ENCODE data around the gene PDPR. TPM values are rescaled to one million over a fixed set of nuclear protein-coding genes. Genes with fewer than 3 reads are reported as not detected.
A peak's percentile ranks its signal among the peaks of the same experiment; 100 is the strongest.
"Not testable (repeated sequence)": the region's sequence is repeated elsewhere in the genome, so short reads cannot be mapped to it uniquely, and the experiment has no call there.

Gene PDPR
- polyA plus RNA-seq (17.4 to 23.1 TPM (median 19.8 TPM) in 3 replicates), polyA minus RNA-seq (31.3 to 60.2 TPM (median 45.8 TPM) in 3 replicates)
- 1.6 TPM for polyA plus RNA-seq (2011; ENCODE audit: low read depth)
- 4.6 and 7.0 TPM in 2 replicates for polyA plus RNA-seq (2011; cell fraction: cytosol; rRNA removed)
- 48.4 and 51.0 TPM in 2 replicates for polyA plus RNA-seq (2011; cell fraction: nucleus; rRNA removed)
- polyA plus RNA-seq (2012; ENCODE audit: low replicate concordance): 4.8 and 13.4 TPM in 2 replicates
- polyA minus RNA-seq (2011; cell fraction: cytosol; rRNA and poly(A)+ RNA removed): 15.9 TPM
- 49.0 and 73.7 TPM in 2 replicates for polyA minus RNA-seq (2011; cell fraction: nucleus; rRNA and poly(A)+ RNA removed)

- FAIRE-seq: peak; percentile 70
- H3K9me1 ChIP-seq (ENCODE audit: control insufficient read depth, extremely low read depth, insufficient read depth, low read length); H3K9me3 ChIP-seq (ENCODE audit: control insufficient read depth, low read depth, low read length): not testable (repeated sequence)
Measured at GRCh38 chr16:70113982-70114826, at the start of gene PDPR. TSS of gene PDPR (plus strand) at chr16:70114332. CDS start at chr16:70120493, 6,161 bp downstream.

GRCh38 chr16:70064841-70065370, 49.2 kb upstream of the PDPR start:
- Histone ChIP-seq H3K79me2 (ENCODE audit: control insufficient read depth, insufficient read depth, low read length) (peaks cover 27% of the 10 kb centered on the region), H3K27ac (ENCODE audit: control insufficient read depth, insufficient read depth, low read length) (peak overlapping the region; percentile 22), H3K9ac (ENCODE audit: control insufficient read depth, extremely low read depth, insufficient read depth, low read length) (peak overlapping the region; percentile 65), H3K4me3 (ENCODE audit: control insufficient read depth in 2 of 3, extremely low read depth in 1 of 3, insufficient read depth in 2 of 3, low read depth in 1 of 3, low read length in 3 of 3) (peak overlapping the region; percentile 53 to 64 (median 53)), H3K4me2 (ENCODE audit: control insufficient read depth, extremely low read depth, insufficient read depth, low read depth, low read length) (peak overlapping the region; percentile 65)
- H3K36me3 ChIP-seq (ENCODE audit: control insufficient read depth in 2 of 2, extremely low read depth in 1 of 2, insufficient read depth in 2 of 2, low read length in 2 of 2); dilution Hi-C loops (cut with MboI; ENCODE audit: extremely low pct_ligation_motif_present, low sequenced_read_pairs); H2AFZ ChIP-seq (ENCODE audit: control insufficient read depth, low read length); H3K9me3 ChIP-seq (ENCODE audit: control insufficient read depth, low read depth, low read length); DNase-seq (ENCODE audit: low read depth, low spot score); FAIRE-seq; H3K9me1 ChIP-seq (ENCODE audit: control insufficient read depth, extremely low read depth, insufficient read depth, low read length); H4K20me1 ChIP-seq (ENCODE audit: control insufficient read depth, extremely low read depth, insufficient read depth, low read length); H3K27me3 ChIP-seq (ENCODE audit: control insufficient read depth, extremely low read depth, insufficient read depth, low read length); H3K4me1 ChIP-seq (ENCODE audit: control insufficient read depth, extremely low read depth, insufficient read depth, low read length): not testable (repeated sequence)

More at GRCh38 chr16:70113982-70114826, at the start of gene PDPR:
- Histone ChIP-seq H2AFZ (ENCODE audit: control insufficient read depth, low read length) (peak within 1 kb of the TSS; percentile 81), H3K27ac (ENCODE audit: control insufficient read depth, insufficient read depth, low read length) (peak within 1 kb of the TSS; percentile 52), H3K4me2 (ENCODE audit: control insufficient read depth, extremely low read depth, insufficient read depth, low read depth, low read length) (peak within 1 kb of the TSS; percentile 78), H3K79me2 (ENCODE audit: control insufficient read depth, insufficient read depth, low read length) (peaks cover 10% of the 10 kb centered on the region), H3K9ac (ENCODE audit: control insufficient read depth, extremely low read depth, insufficient read depth, low read length) (peak within 1 kb of the TSS; percentile 75), H3K4me3 (ENCODE audit: control insufficient read depth in 2 of 3, extremely low read depth in 1 of 3, insufficient read depth in 2 of 3, low read depth in 1 of 3, low read length in 3 of 3) (peak within 1 kb of the TSS; percentile 57 to 79 (median 70))
- H3K4me1 ChIP-seq (ENCODE audit: control insufficient read depth, extremely low read depth, insufficient read depth, low read length); H4K20me1 ChIP-seq (ENCODE audit: control insufficient read depth, extremely low read depth, insufficient read depth, low read length); H3K27me3 ChIP-seq (ENCODE audit: control insufficient read depth, extremely low read depth, insufficient read depth, low read length); dilution Hi-C loops (cut with MboI; ENCODE audit: extremely low pct_ligation_motif_present, low sequenced_read_pairs); H3K36me3 ChIP-seq (ENCODE audit: control insufficient read depth in 2 of 2, extremely low read depth in 1 of 2, insufficient read depth in 2 of 2, low read length in 2 of 2): not testable (repeated sequence)
- DNase-seq (ENCODE audit: low read depth, low spot score): peak; percentile 41

GRCh38 chr16:70065376-70065745, 48.8 kb upstream of the PDPR start:
- FAIRE-seq; H3K4me1 ChIP-seq (ENCODE audit: control insufficient read depth, extremely low read depth, insufficient read depth, low read length); H3K9me3 ChIP-seq (ENCODE audit: control insufficient read depth, low read depth, low read length); H4K20me1 ChIP-seq (ENCODE audit: control insufficient read depth, extremely low read depth, insufficient read depth, low read length); H3K36me3 ChIP-seq (ENCODE audit: control insufficient read depth in 2 of 2, extremely low read depth in 1 of 2, insufficient read depth in 2 of 2, low read length in 2 of 2); H3K9me1 ChIP-seq (ENCODE audit: control insufficient read depth, extremely low read depth, insufficient read depth, low read length); dilution Hi-C loops (cut with MboI; ENCODE audit: extremely low pct_ligation_motif_present, low sequenced_read_pairs); DNase-seq (ENCODE audit: low read depth, low spot score); H3K27me3 ChIP-seq (ENCODE audit: control insufficient read depth, extremely low read depth, insufficient read depth, low read length): not testable (repeated sequence)
- Histone ChIP-seq H3K79me2 (ENCODE audit: control insufficient read depth, insufficient read depth, low read length) (peaks cover 25% of the 10 kb centered on the region), H3K4me2 (ENCODE audit: control insufficient read depth, extremely low read depth, insufficient read depth, low read depth, low read length) (peak overlapping the region; percentile 65), H3K27ac (ENCODE audit: control insufficient read depth, insufficient read depth, low read length) (peak overlapping the region; percentile 70), H3K9ac (ENCODE audit: control insufficient read depth, extremely low read depth, insufficient read depth, low read length) (peak overlapping the region; percentile 65), H2AFZ (ENCODE audit: control insufficient read depth, low read length) (peak overlapping the region; percentile 43), H3K4me3 (ENCODE audit: control insufficient read depth in 2 of 3, extremely low read depth in 1 of 3, insufficient read depth in 2 of 3, low read depth in 1 of 3, low read length in 3 of 3) (peak overlapping the region; percentile 53 to 64 (median 53))

GRCh38 chr16:70065746-70066658, 48.1 kb upstream of the PDPR start:
- Histone ChIP-seq H2AFZ (ENCODE audit: control insufficient read depth, low read length) (peak overlapping the region; percentile 51), H3K4me2 (ENCODE audit: control insufficient read depth, extremely low read depth, insufficient read depth, low read depth, low read length) (peak overlapping the region; percentile 11), H3K9ac (ENCODE audit: control insufficient read depth, extremely low read depth, insufficient read depth, low read length) (peak overlapping the region; percentile 65), H3K27ac (ENCODE audit: control insufficient read depth, insufficient read depth, low read length) (peak overlapping the region; percentile 70), H3K79me2 (ENCODE audit: control insufficient read depth, insufficient read depth, low read length) (peaks cover 22% of the 10 kb centered on the region), H3K4me3 (ENCODE audit: control insufficient read depth in 2 of 3, extremely low read depth in 1 of 3, insufficient read depth in 2 of 3, low read depth in 1 of 3, low read length in 3 of 3) (peak overlapping the region; percentile 53 to 73 (median 61))
- H3K9me1 ChIP-seq (ENCODE audit: control insufficient read depth, extremely low read depth, insufficient read depth, low read length); FAIRE-seq; dilution Hi-C loops (cut with MboI; ENCODE audit: extremely low pct_ligation_motif_present, low sequenced_read_pairs); H3K9me3 ChIP-seq (ENCODE audit: control insufficient read depth, low read depth, low read length); H3K27me3 ChIP-seq (ENCODE audit: control insufficient read depth, extremely low read depth, insufficient read depth, low read length); H4K20me1 ChIP-seq (ENCODE audit: control insufficient read depth, extremely low read depth, insufficient read depth, low read length); H3K36me3 ChIP-seq (ENCODE audit: control insufficient read depth in 2 of 2, extremely low read depth in 1 of 2, insufficient read depth in 2 of 2, low read length in 2 of 2); H3K4me1 ChIP-seq (ENCODE audit: control insufficient read depth, extremely low read depth, insufficient read depth, low read length): not testable (repeated sequence)
- peak; percentile 33 for DNase-seq (ENCODE audit: low read depth, low spot score)

Measured in keratinocyte (primary cell).